ENCODE measurements around the gene CRYBG2. TPM values are rescaled to one million over a fixed set of nuclear protein-coding genes. Genes with fewer than 3 reads are reported as not detected.

The CRYBG2 gene
- polyA plus RNA-seq, 3 donors = 0.52 TPM; not detected in 2

GRCh38 chr1:26278724-26279455 is 75.0 kb downstream of the CRYBG2 start:
- Histone ChIP-seq H3K79me2 (ENCODE audit: insufficient read depth, low read length) (peaks cover 69% of the 10 kb centered on the region), H3K27me3 (ENCODE audit: control insufficient read depth in 2 of 2, insufficient read depth in 2 of 2, low read length in 2 of 2) (no peaks in the 10 kb centered on the region), H3K9me3 (replicated peaks in 1 of 2; ENCODE audit: control insufficient read depth in 1 of 2, insufficient read depth in 1 of 2, low read length in 2 of 2) (no peaks in the 10 kb centered on the region), H2AFZ (ENCODE audit: insufficient read depth, low read depth, low read length, poor library complexity, severe bottlenecking) (no peak overlapping the region), H3K4me3 (replicated peaks in 1 of 3; ENCODE audit: low read depth in 2 of 3, low read length in 3 of 3) (peak overlapping the region; percentile 74 to 93 (median 83)), H3K9ac (ENCODE audit: insufficient read depth, low read length, poor library complexity, severe bottlenecking) (peak overlapping the region; percentile 96), H3K4me1 (ENCODE audit: control insufficient read depth in 1 of 2, insufficient read depth in 2 of 2, low read length in 2 of 2) (peaks cover 93 to 94% of the 10 kb centered on the region in 2 donors), H3K36me3 (replicated peaks in 1 of 2; ENCODE audit: control insufficient read depth in 1 of 2, insufficient read depth in 2 of 2, low read length in 2 of 2) (peaks cover 33 to 42% of the 10 kb centered on the region in 2 donors), H3K27ac (ENCODE audit: low read depth in 1 of 2, low read length in 2 of 2) (peak overlapping the region; percentile 99 to 100), H4K20me1 (ENCODE audit: insufficient read depth, low read length) (peaks cover 35% of the 10 kb centered on the region), H3K4me2 (replicated peaks; ENCODE audit: extremely low read depth, low read length, poor library complexity, severe bottlenecking) (peak overlapping the region; percentile 92)
- Mint-ChIP-seq H3K27me3 (ENCODE audit: low read depth in 3 of 3) (peaks cover 0 to 7% (median 2%) of the 10 kb centered on the region in 3 donors), H3K4me3 (peak overlapping the region; percentile 91 to 92), H3K9me3 (no peaks in the 10 kb centered on the region), H3K36me3 (peaks cover 50 to 66% of the 10 kb centered on the region in 2 donors), H3K4me1 (peaks cover 88% of the 10 kb centered on the region), H3K27ac (peak overlapping the region; percentile 96 to 100 (median 99))
- peak; percentile 89 to 97 (median 97) for DNase-seq
- no peak for TF ChIP-seq CTCF (IDR thresholded peaks at IDR 0.05)
- intact Hi-C loops (cut with micrococcal nuclease) = loop anchor here in 1 of 2 donors (2.0 kb wide), 1 partner anchor 28 kb away; the partner anchor contains the start of gene UBXN11
- WGBS (ENCODE audit: insufficient coverage) = 25% methylated on average over 5 of the region's 9 CpGs

GRCh38 chr1:26278303-26278702 is 75.6 kb downstream of the CRYBG2 start:
- Mint-ChIP-seq H3K9me3 (no peaks in the 10 kb centered on the region), H3K4me1 (peaks cover 83% of the 10 kb centered on the region), H3K27me3 (ENCODE audit: low read depth in 3 of 3) (peaks cover 0 to 7% (median 2%) of the 10 kb centered on the region in 3 donors), H3K4me3 (peak overlapping the region; percentile 39 to 46), H3K36me3 (peaks cover 46 to 62% of the 10 kb centered on the region in 2 donors), H3K27ac (peak overlapping the region; percentile 96 to 100 (median 99))
- Histone ChIP-seq H3K4me3 (replicated peaks in 1 of 3; ENCODE audit: low read depth in 2 of 3, low read length in 3 of 3) (peak overlapping the region in 1 of 3 experiments; percentile 93), H3K4me1 (ENCODE audit: control insufficient read depth in 1 of 2, insufficient read depth in 2 of 2, low read length in 2 of 2) (peaks cover 87 to 89% of the 10 kb centered on the region in 2 donors), H3K27ac (ENCODE audit: low read depth in 1 of 2, low read length in 2 of 2) (peak overlapping the region; percentile 99 to 100), H3K9ac (ENCODE audit: insufficient read depth, low read length, poor library complexity, severe bottlenecking) (peak overlapping the region; percentile 96), H2AFZ (ENCODE audit: insufficient read depth, low read depth, low read length, poor library complexity, severe bottlenecking) (no peak overlapping the region), H3K27me3 (ENCODE audit: control insufficient read depth in 2 of 2, insufficient read depth in 2 of 2, low read length in 2 of 2) (no peaks in the 10 kb centered on the region), H4K20me1 (ENCODE audit: insufficient read depth, low read length) (peaks cover 33% of the 10 kb centered on the region), H3K36me3 (replicated peaks in 1 of 2; ENCODE audit: control insufficient read depth in 1 of 2, insufficient read depth in 2 of 2, low read length in 2 of 2) (peaks cover 28 to 39% of the 10 kb centered on the region in 2 donors), H3K4me2 (replicated peaks; ENCODE audit: extremely low read depth, low read length, poor library complexity, severe bottlenecking) (peak overlapping the region; percentile 92), H3K9me3 (replicated peaks in 1 of 2; ENCODE audit: control insufficient read depth in 1 of 2, insufficient read depth in 1 of 2, low read length in 2 of 2) (no peaks in the 10 kb centered on the region), H3K79me2 (ENCODE audit: insufficient read depth, low read length) (peaks cover 63% of the 10 kb centered on the region)
- 19% methylated on average over 2 of the region's 4 CpGs for WGBS (ENCODE audit: insufficient coverage)
- peak in 1 of 3 donors; percentile 29 for DNase-seq
- intact Hi-C loops (cut with micrococcal nuclease) = loop anchor here in 1 of 2 donors (2.0 kb wide), 1 partner anchor 28 kb away; the partner anchor contains the start of gene UBXN11
- TF ChIP-seq CTCF (IDR thresholded peaks at IDR 0.05) = no peak

Data from CD14-positive monocyte (primary cell).